GM19099 (cell line): ENCODE results near the gene PLCD3.

Source experiments
- POLR2A ChIP-seq: IDR thresholded peaks from 3 replicates; pipeline ENCODE4 v1.6.1; 2011; ENCODE audit warnings: low read depth; ENCODE audit not compliant: insufficient read length; ENCODE audit errors: extremely low read depth

PLCD3 gene

DNA sequence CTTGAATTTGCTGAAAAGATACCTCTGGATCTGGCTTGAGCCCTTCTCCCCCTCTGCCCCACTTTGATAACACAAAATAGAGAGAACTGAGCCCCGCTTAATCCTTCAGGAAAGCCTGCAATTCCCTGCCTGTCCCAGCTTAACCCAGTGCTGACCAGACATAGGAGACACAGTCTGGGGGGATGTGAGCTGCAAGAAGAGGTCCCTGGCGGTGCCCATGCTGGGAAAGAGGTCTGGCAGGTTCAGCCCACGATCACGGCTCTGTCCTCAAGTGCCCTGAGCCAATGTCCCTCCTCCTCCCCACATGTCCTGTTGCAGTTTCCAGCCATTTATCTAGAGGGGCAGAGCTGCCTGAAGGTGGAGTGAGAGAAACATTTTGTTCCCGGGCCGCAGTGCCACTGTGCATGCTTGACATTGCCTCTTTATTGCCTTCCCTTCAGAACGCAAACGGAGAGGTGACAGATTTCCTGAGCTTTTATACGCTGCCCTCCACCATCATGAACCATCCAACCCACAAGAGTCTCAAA, 29.0 kb downstream of the PLCD3 start:
- no peak for TF ChIP-seq POLR2A

DNA sequence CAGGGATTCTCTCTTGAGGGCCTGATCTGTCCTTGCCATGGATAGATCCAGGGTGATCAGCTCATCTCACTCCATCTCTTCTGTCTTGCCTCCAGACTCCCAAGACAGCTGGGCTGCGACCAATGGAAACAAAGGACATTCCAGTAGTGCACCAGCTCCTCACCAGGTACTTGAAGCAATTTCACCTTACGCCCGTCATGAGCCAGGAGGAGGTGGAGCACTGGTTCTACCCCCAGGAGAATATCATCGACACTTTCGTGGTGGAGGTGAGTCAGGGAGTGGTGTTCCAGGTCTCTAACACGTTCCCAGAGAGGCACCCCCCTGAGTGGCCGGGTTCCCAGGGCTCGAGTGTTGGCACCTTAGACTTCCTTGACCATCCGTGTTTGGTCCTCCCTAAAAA, 29.5 kb downstream of the PLCD3 start:
- no peak for TF ChIP-seq POLR2A

DNA sequence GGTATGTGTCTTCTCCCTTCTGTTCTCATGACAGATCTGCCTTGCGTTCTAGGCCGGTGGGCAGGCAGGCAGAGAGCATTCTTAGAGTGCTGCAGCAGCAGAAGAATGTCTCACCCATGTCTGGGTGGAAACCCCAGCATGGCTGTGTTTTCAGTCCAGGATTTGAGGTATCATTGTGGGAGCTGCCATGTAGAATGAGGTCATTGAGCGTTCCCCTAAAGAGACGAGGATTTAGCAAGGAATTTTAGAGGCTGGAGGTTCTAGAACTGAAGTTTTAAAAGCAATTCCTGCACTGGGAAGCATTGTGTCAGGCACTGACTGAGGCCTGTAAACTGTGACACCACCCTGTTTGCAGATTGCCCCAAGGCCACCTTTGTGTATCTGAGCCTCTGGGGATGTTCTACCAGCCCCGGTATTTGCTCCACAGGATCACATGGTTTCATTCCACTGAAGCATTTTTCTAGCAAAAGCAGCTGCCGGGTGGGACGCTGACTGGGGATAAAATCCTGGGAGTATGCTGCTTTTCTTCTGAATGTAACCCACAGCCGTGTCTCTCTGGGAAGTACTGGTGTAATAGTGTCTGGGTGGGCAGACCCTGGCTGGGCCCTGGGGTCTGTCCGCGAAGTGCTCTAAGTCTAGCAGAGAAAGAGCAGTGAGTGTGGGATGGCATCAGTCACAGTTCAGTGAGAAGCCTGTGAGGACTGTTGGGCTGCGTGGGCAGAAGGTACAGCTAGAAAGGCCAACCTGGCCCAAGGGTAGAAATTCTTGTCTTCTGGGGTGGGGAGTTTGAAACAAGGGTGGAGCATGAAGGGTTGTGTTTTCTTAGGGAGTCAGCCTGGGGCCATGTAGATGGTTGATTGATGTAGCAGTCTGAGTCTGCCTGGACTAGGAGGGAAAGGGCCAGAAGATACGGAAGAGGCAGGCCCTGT, 30.2 kb downstream of the PLCD3 start:
- TF ChIP-seq POLR2A = no peak

DNA sequence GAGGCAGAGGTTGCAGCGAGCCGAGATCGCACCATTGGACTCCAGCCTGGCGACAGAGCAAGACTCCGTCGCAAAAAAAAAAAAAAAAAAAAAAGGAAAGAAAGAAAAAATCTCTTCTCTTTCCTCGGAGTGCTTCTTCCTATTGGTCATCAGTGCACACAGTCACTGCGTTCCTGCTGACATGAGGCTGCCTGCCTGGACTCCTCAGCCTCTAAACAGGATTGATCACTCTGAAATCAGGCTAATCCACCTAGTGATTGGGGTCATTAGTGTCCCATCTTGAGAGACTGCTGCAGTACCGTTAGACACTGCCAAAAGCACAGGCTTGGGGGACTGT, 30.8 kb downstream of the PLCD3 start:
- TF ChIP-seq POLR2A = no peak

DNA sequence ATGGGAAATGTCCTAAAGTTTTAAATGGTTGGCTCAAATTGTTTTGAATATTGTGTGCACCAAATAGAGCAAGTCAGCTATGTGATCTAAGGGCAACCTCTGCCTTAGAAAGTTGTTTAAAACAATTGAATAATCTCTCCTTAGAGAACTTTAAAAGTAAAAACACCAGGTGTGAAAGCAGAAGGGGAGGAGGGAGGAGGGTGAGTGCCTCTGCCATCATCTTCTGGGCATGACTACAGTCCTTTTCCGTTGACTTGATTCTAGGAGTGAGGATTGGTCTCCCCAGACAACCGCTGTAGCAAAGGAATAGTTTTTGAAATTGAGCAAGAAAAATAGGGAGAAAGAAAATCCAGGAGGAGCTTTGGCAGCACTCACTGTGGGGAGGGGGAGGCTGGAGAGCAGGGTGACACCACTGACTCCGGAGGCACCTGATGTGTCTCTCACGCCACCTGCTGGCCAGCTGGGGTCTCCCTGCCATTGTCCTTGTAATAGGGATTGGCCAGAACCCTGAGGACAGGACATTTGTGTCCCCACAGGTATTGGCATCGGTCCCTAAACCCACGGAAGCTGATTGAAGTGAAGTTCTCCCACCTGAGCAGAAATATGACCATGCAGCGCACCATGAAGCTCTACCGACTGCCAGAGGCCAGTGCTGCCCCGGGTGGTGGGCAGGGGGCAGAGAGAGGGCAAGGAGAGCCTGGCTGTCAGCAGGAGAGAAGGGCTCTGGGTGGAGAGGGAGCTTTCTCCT, 33.3 kb downstream of the PLCD3 start:
- no peak for TF ChIP-seq POLR2A

DNA sequence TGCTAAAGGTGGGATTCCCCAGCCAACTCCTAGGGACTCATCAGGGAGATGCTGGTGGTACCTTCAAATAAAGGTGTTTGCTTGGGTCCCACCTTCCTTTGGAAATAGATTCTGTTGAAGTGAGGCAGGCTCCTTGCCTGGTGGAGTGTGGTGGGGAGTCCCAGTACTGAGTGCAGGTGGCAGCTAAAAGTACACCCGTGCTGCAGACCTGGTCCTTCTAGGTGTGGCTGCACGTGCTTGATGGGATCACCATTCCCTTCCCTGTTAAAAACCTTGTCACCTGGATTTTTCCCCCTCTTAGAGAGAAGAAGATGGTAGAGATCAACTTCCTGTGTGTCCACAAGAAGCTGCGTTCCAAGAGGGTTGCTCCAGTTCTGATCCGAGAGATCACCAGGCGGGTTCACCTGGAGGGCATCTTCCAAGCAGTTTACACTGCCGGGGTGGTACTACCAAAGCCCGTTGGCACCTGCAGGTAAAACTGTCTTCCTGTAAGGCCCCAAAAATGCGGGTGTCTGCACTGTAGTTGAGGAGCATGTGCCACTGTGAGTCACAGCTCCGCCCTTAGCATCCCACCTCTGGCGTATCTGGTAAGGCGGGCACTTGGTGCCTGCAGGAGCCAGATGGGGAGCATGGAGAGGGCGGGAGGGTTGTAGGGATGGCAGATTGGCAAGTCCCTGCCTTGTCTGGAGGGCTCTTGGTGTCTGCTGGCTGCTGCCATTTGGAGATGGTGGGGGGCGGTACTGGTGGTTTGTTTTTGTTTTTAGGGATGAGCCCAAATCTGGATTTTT, 34.0 kb downstream of the PLCD3 start:
- TF ChIP-seq POLR2A = no peak

DNA sequence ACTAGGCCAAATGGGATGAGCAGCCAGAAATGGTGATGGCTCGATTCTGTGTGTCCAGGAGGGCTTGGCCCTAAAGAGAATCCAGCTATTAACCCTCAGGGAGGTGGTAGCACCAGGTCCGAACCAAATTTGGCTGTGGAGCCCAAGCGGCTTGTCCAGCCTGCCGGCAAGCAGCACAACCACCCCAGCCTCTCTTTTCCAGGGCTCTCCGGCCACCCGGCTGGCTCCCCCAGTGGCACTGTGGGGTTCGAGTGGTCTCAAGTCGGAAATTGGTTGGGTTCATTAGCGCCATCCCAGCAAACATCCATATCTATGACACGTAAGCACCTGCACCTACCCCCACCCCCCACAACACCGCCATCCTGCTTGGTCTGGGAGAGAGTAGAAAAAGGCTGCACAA, 35.4 kb downstream of the PLCD3 start:
- no peak for TF ChIP-seq POLR2A

DNA sequence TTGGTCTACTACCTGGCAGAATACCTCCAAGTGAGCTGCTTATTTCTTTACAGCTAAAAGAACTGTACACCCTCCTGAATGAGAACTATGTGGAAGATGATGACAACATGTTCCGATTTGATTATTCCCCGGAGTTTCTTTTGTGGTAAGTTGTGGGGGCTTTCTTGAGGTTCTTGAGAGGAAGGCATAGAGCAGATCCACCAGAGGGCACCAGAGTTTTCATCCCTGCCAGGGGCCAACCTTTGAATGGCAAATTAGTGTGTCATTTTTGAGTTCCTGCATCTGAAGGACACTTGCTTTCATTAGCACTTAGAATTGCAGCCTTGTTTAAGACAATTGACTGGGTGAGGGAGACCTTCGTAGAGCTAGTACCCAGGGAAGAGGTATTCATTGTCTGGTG, 36.2 kb downstream of the PLCD3 start:
- no peak for TF ChIP-seq POLR2A

DNA sequence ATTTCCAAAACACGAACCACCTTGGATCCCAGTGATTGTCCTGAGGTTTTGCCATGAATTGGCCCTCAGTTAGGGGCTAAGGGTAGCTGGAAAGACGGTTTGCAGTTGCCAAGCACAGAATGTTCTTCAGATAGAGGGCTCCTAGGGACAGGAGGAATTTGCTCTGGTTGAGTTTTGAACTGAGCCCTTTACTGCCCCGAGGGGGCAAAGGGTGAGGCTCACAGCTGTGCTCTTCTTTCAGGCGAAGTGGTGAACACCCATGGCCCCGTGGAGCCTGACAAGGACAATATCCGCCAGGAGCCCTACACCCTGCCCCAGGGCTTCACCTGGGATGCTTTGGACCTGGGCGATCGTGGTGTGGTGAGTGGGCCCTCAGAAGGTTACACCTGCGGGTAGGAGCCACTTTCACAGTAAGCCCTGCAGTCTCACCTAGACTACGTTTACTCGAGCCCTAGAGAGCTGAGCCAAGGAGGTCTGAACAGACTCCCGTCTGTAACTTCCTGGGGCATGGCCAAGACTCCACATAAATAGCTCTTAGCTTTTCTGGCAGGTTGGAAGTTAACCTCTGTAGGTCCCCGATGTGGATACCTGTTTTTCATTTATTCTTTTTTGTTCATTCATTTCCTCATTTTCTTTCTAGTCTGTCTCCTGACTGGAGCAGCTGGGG, 38.7 kb downstream of the PLCD3 start:
- no peak for TF ChIP-seq POLR2A

DNA sequence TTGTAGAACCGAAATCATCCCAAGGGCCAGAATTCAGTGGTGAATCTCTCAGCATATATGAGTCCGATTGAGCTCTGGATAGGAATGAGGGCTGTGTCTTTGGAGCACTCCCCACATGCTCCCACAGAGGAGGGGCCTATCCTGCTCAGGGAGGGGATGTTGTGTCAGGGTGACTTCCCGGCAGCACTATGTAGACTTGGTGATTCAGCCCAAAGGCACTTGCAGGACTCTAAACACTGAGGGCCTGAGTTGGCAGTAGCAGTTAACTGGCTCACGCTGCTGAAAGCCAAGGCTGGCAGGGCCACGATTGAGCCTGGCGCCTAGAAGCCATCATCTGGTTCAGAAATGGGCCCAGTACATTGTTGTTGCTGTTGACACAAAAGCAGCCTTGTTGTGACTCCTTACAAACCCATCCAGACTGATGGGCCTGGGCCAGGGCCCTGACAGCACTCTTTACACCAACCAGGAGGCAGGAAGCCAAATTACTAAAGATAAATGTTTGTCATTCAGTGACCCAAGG, 39.3 kb downstream of the PLCD3 start:
- TF ChIP-seq POLR2A = no peak

DNA sequence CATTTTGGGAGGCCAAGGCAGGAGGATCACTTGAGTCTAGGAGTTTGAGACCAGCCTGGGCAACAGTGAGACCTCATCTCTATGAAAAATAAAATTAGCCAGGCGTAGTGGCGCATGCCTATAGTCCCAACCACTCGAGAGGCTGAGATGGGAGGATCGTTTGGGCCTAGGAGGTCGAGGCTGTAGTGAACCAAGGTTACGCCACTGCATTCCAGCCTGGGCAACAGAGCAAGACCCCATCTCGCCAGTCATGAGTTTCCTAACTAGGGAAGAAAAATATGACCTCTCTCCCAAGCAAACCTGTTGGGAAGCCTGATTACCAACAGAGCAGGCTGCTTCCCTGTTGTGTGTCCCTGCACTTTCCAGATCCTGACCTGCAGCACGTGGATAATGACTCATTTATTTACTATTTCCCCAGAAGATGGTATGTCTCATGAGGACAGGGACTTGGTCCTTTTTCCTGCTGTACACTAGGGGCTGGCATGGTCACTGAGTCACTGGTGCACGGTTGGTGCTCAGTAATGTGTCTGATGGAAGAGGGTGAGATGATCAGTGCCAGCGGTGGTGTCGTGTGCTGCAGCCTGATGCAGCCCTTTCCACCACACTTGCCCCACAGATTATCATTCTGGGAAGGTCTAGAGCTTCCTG, 40.4 kb downstream of the PLCD3 start:
- TF ChIP-seq POLR2A = no peak

DNA sequence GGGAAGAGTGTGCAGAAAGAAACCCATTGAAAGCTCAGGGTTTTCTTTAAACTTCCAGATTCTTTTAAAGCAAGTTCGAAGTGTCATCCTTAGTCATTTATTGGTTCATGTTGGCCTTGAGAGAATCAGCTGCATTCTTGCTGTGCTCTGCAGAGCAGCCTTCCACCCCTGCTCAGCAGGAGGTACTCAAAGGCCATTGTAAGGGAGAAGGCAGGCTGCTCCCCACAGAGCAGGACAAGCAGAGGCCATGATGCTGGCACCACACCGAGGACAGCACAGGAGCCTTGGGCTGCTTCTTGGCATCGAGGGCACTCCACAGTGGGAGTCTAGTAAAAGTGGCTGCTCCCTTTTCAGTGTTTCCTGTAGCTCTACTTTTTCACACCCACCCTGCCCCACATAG, 41.6 kb downstream of the PLCD3 start:
- TF ChIP-seq POLR2A = no peak

DNA sequence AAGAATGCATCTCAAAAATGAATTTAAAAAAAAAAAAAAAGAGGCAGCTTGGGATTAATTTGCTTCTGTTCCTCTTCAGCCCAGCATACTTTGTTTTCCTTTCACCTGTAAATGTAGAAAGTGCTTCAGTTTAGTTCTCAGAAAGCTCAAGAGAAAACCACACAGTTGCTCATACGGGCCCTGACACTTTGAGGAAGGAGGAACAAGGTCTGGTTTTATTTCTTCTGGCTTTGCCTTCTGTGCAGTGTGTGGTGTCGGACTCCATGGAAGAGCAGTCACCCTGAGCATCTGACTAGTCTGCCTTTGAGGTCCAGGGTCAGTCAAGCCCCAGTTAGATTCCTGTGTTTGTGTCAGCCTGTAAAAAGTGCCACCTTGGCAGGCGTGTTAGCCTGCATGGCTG, 43.6 kb downstream of the PLCD3 start:
- no peak for TF ChIP-seq POLR2A

DNA sequence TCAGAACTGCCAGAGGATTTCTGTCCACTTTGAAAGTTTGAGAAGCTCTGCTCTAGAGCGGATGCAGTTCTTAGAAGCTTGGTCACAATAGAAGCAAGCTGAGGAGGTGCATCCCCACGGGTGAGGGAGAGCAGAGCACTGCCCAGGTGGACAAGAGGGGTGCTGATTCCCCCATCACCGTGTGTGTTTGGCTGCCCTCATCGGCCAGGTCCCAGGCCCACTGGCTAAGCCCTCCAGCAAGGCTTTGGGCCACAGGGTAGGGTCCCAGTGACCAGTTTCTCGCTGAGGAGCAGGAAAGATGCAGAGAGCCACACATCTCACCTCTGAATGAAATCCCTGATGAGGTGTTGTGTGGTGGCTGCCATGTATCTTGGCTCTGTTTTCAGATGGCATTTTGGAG, 44.3 kb downstream of the PLCD3 start:
- no peak for TF ChIP-seq POLR2A

DNA sequence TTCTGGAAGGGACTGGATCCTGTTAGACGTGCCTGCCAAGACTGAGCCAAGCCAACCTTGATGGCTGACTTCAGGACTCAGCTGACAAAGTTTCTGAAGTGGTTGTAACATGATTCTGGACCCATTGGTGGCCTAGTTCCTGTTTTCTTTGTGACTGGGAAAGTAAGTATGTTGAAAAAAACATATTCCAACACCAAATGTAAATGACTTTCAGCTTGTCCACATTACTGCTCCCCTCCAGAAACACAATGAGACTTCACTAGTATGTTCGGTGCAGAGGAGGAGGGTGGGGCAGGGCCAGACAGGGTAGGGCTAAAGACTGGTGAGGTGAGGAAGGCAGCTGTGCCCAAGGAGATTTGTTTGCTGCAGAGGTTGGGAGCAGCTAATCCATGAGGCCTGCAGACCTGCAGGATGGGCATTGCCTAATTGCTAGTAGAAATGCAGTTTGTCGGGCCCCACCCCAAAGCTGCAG, 44.8 kb downstream of the PLCD3 start:
- no peak for TF ChIP-seq POLR2A
